Measurements from ENCODE around the gene NHLH1.

- TF ChIP-seq CTCF (IDR thresholded peaks at IDR 0.05) (no peak), POLR2AphosphoS5 (IDR thresholded peaks at IDR 0.05; ENCODE audit: insufficient read depth in 1 of 2, low read depth in 1 of 2) (no peak), POLR2A (IDR thresholded peaks at IDR 0.05) (no peak)
These were observed 39.5 kb downstream of the NHLH1 start for GRCh38 chr1:160406131-160406968.
